Keratinocyte (primary cell): ENCODE results near the gene ETNK2.

Experiments used
- CTCF ChIP-seq, 3 experiments: IDR thresholded peaks in 1 of 3; conservative IDR thresholded peaks in 1 of 3; optimal IDR thresholded peaks in 1 of 3; 2 replicates in 2 of 3; 3 replicates in 1 of 3; pipeline versions ENCODE3 to v1.5.1; 2011; ENCODE audit warnings: low read length in 3 of 3, mild to moderate bottlenecking in 3 of 3, moderate library complexity in 2 of 3, control low read depth in 1 of 3, inconsistent platforms in 1 of 3; ENCODE audit not compliant: insufficient read depth in 2 of 3; ENCODE audit errors: extremely low read depth in 1 of 3
- EZH2 ChIP-seq: IDR thresholded peaks from one replicate; pipeline ENCODE4 v1.6.1; 2012; ENCODE audit warnings: inconsistent platforms, mild to moderate bottlenecking, low read length, moderate library complexity

- TF ChIP-seq CTCF (optimal IDR thresholded peaks at IDR 0.05 in 1 of 3, IDR thresholded peaks at IDR 0.05 in 1 of 3, conservative IDR thresholded peaks at IDR 0.05 in 1 of 3; ENCODE audit: extremely low read depth in 1 of 3, insufficient read depth in 2 of 3, low read length in 3 of 3) (no peak), EZH2 (no peak)
Observed at GRCh38 chr1:204142032-204142974, 9.5 kb downstream of the ETNK2 start.
